Stimulated activated CD4-positive, alpha-beta T cell treated with anti-CD3 and anti-CD28 coated beads, Interleukin-12 subunit alpha, Interleukin-12 subunit beta, amount 100 ng/mL, for 48 hours (primary cell): ENCODE measurements around the gene GRPEL1.

Experiments
- DNase-seq, 3 donors: peaks; one replicate each; pipeline ENCODE4 v3.0.0-alpha.2; 2020; ENCODE audit warnings: low read depth in 2 of 3, low spot score in 1 of 3

GRPEL1 gene

GRCh38 chr4:7066493-7066892 is 1.4 kb downstream of the GRPEL1 start:
- DNase-seq, result no peak

GRCh38 chr4:7066006-7066405 is 1.9 kb downstream of the GRPEL1 start:
- no peak for DNase-seq

GRCh38 chr4:7063362-7063761 is 4.5 kb downstream of the GRPEL1 start:
- no peak for DNase-seq

GRCh38 chr4:7062816-7063215 is 5.0 kb downstream of the GRPEL1 start:
- no peak for DNase-seq

- no peak for DNase-seq
Observed at GRCh38 chr4:7061815-7062214, 6.0 kb downstream of the GRPEL1 start.

- no peak for DNase-seq
Observed at GRCh38 chr4:7060346-7061150, 7.3 kb downstream of the GRPEL1 start.

GRCh38 chr4:7059662-7060061 is 8.2 kb downstream of the GRPEL1 start:
- DNase-seq, result no peak

- no peak for DNase-seq
Observed at GRCh38 chr4:7058792-7059191, 9.1 kb downstream of the GRPEL1 start.

- no peak for DNase-seq
Observed at GRCh38 chr4:7055990-7056325, 11.9 kb downstream of the GRPEL1 start.

- no peak for DNase-seq
Observed at GRCh38 chr4:7055111-7055989, 12.5 kb downstream of the GRPEL1 start.

GRCh38 chr4:7054106-7054880 is 13.6 kb downstream of the GRPEL1 start:
- no peak for DNase-seq

GRCh38 chr4:7052923-7053715 is 14.7 kb downstream of the GRPEL1 start:
- DNase-seq, result no peak

- no peak for DNase-seq
Observed at GRCh38 chr4:7052313-7052712, 15.6 kb downstream of the GRPEL1 start.

- no peak for DNase-seq
Observed at GRCh38 chr4:7051905-7052304, 16.0 kb downstream of the GRPEL1 start.

- DNase-seq, result no peak
Observed at GRCh38 chr4:7051144-7051495, 16.7 kb downstream of the GRPEL1 start.

- DNase-seq, result no peak
Observed at GRCh38 chr4:7050481-7051143, 17.3 kb downstream of the GRPEL1 start.

GRCh38 chr4:7049739-7050138 is 18.1 kb downstream of the GRPEL1 start:
- DNase-seq, result no peak

GRCh38 chr4:7049295-7049694 is 18.6 kb downstream of the GRPEL1 start:
- no peak for DNase-seq

- DNase-seq, result no peak
Observed at GRCh38 chr4:7048642-7049041, 19.2 kb downstream of the GRPEL1 start.

GRCh38 chr4:7046971-7047370 is 20.9 kb downstream of the GRPEL1 start:
- no peak for DNase-seq
